GM19099 (cell line): ENCODE results near the gene STRIP1.

Source experiments
- POLR2A ChIP-seq: IDR thresholded peaks from 3 replicates; pipeline ENCODE4 v1.6.1; 2011; ENCODE audit warnings: low read depth; ENCODE audit not compliant: insufficient read length; ENCODE audit errors: extremely low read depth

Gene STRIP1

GRCh38 chr1:110087812-110088738 lies 53.7 kb downstream of the STRIP1 start:
- TF ChIP-seq POLR2A, result no peak

GRCh38 chr1:110088739-110089316 lies 54.4 kb downstream of the STRIP1 start:
- TF ChIP-seq POLR2A, result no peak

- no peak for TF ChIP-seq POLR2A
These were observed 55.3 kb downstream of the STRIP1 start for GRCh38 chr1:110089561-110090275.

- no peak for TF ChIP-seq POLR2A
These were observed 57.0 kb downstream of the STRIP1 start for GRCh38 chr1:110091381-110091780.

- TF ChIP-seq POLR2A, result no peak
These were observed 57.4 kb downstream of the STRIP1 start for GRCh38 chr1:110091791-110092190.

- no peak for TF ChIP-seq POLR2A
These were observed 58.6 kb downstream of the STRIP1 start for GRCh38 chr1:110092991-110093390.

- no peak for TF ChIP-seq POLR2A
These were observed 60.7 kb downstream of the STRIP1 start for GRCh38 chr1:110094931-110095654.

GRCh38 chr1:110097507-110098221 lies 63.2 kb downstream of the STRIP1 start:
- TF ChIP-seq POLR2A, result no peak

- no peak for TF ChIP-seq POLR2A
These were observed 64.0 kb downstream of the STRIP1 start for GRCh38 chr1:110098222-110099026.

- no peak for TF ChIP-seq POLR2A
These were observed 65.9 kb downstream of the STRIP1 start for GRCh38 chr1:110100335-110100734.

GRCh38 chr1:110102081-110102480 lies 67.7 kb downstream of the STRIP1 start:
- TF ChIP-seq POLR2A, result no peak
